Epithelial cell of esophagus (primary cell): ENCODE results near the gene RNF166.
A peak's percentile ranks its signal among the peaks of the same experiment; 100 is the strongest.

Source experiments
- DNase-seq: peaks from one replicate; pipeline ENCODE4 v3.0.0; 2010; ENCODE audit warnings: low read depth
- H3K4me3 ChIP-seq: 2 replicates; pipeline ENCODE4 v1.5.1; 2011; ENCODE audit warnings: mild to moderate bottlenecking, low read length, control low read depth
- CTCF ChIP-seq: IDR thresholded peaks from 2 replicates; pipeline ENCODE4 v1.5.1; 2011; ENCODE audit warnings: low read depth, mild to moderate bottlenecking, low read length, control low read depth, inconsistent platforms; ENCODE audit not compliant: insufficient read depth; ENCODE audit errors: missing control alignments

The RNF166 gene

GRCh38 chr16:88716601-88717001 lies 10.4 kb upstream of the RNF166 start:
- no peak overlapping the region for H3K4me3 ChIP-seq
- TF ChIP-seq CTCF: no peak
- DNase-seq: no peak

DNA sequence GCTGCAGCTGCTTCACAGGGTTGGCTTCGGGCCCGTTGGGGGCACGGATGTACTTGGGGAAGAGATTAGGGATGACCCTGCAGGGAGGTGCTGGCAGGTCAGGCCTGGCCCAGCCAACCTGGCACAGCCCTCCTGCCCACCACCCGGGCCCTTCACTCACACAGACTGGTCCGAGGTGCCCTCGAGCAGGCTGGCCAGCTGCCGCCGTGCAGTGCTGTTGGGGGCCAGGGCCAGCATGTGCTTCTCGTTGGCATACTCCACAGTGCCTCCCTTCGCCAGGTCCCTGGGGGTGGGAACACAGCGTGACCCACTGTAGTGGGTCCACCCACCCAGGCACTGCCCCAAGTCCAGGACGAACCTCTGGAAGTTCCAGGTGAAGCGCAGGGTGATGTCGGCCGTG lies 10.0 kb upstream of the RNF166 start:
- H3K4me3 ChIP-seq: no peak overlapping the region
- no peak for DNase-seq
- no peak for TF ChIP-seq CTCF

DNA sequence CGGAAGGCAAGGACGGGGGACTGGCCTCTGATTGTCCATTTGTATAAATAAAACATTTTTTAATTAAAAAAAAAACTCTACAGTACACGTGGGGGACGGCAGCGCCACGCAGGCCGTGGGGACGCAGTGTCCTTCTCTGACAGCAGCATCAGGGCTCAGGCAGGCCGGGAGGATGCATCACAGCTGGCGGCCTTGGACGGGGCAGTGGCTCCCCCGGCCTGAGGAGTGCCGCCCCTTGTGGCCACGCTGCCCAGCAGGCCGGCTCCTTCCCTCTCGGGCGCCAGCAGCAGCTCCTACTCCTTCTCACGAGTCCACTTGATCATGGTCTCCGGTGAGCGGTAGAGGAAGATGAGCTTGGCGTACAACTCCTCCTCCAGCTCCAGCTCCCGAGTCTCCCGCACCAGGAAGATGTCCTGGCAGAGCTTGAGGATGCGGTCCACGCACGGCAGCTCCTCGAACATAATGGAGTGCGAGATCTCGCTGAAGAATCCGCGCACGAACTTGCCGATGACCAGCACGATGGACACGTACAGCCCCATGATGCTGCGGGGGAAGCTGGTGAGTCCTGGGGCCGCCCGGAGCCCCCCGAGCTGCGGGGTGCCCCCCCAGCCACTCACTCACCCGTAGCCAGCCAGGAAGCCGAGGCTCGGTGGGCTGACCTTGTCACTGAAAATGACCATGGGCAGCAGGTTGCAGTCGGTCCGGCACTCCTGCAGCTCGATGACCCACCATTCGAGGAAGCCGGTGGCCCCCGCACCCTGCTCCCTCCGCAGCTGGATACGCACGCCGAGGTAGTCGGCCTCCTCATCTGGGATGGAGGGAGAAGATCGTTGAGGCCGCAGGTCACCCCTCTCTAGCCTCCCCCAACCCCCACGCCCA lies 9.3 kb upstream of the RNF166 start:
- DNase-seq: no peak
- no peak overlapping the region for H3K4me3 ChIP-seq
- no peak for TF ChIP-seq CTCF

GRCh38 chr16:88714420-88715302 lies 8.5 kb upstream of the RNF166 start:
- H3K4me3 ChIP-seq: no peak overlapping the region
- no peak for DNase-seq
- no peak for TF ChIP-seq CTCF

DNA sequence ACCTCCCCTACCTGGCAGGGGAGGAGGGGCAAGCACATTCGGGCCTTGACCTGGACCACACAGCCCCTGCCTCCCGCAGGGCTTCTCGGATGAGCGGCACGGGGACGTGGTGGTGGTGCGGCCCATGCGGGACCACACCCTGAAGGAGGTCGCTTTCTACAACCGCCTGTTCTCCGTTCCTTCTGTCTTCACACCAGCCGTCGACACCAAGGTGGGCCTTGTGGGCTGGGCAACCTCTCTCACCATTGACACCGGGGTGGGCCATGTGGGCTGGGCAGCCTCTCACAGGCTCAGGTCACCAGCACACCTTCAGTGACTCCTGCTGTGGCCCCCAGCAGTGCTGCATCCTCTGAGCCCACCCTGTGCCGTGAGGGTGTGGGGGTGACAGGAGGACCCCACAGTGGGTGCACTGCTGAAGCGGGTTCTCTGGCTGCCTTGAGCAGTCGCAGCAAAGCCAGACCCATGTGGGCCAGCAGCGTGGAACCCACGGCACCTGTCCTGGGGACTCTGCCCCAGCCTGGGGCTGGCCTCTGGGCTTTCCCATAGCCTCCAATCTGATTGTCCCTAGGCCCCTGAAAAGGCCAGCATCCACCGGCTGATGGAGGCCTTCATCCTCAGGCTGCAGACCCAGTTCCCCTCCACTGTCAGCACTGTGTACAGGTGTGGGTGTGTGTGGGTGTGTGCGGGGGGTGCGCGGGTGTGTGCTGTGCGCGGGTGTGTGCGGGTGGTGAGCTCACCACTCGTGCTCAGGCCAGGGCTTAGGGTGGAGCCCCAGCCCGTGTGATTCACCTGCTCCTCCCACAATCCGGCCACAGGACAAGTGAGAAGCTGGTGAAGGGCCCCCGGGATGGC lies 7.6 kb upstream of the RNF166 start:
- peak; percentile 62 for DNase-seq
- no peak overlapping the region for H3K4me3 ChIP-seq

More for the DNA sequence above, 7.6 kb upstream of the RNF166 start:
- TF ChIP-seq CTCF: no peak
